H1 (cell line): ENCODE data around the gene XKR7. TPM values are rescaled to one million over a fixed set of nuclear protein-coding genes. Genes with fewer than 3 reads are reported as not detected.

Experiments used
- BRCA1 ChIP-seq: IDR thresholded peaks from 2 replicates; pipeline ENCODE4 v1.6.1; 2012; ENCODE audit warnings: low read depth, low read length, improper control_type of control experiment
- polyA plus RNA-seq, 7 experiments: library from polyadenylated mRNA; depleted of rRNA in 3 of 7; stranded (reverse) in 5 of 7; unstranded in 2 of 7; fragments of >200 nt in 5 of 7; fragments of 200-250 nt in 2 of 7; gene quantifications; 1 replicate in 5 of 7; 2 replicates in 1 of 7; 4 replicates in 1 of 7; pipeline versions ENCODE4 v1.2.1 to v1.2.3, GENCODE V29; 2011 to 2013; ENCODE audit warnings: missing spikeins in 2 of 7, mixed read lengths in 2 of 7
- total RNA-seq: library from RNA; stranded (reverse); fragmentation: NEBNext Ultra II Directional; extraction: Animal tissue kit (Norgen Biotek cat#: 25700); gene quantifications from 2 replicates; pipeline ENCODE4 v1.2.1, GENCODE V29; 2021

Gene XKR7
- total and polyA plus RNA-seq, 2 of the 8 experiments (the other 6 are each of a cell fraction or from before 2014, with no cell fraction given), result 1.8 to 2.4 TPM

DNA sequence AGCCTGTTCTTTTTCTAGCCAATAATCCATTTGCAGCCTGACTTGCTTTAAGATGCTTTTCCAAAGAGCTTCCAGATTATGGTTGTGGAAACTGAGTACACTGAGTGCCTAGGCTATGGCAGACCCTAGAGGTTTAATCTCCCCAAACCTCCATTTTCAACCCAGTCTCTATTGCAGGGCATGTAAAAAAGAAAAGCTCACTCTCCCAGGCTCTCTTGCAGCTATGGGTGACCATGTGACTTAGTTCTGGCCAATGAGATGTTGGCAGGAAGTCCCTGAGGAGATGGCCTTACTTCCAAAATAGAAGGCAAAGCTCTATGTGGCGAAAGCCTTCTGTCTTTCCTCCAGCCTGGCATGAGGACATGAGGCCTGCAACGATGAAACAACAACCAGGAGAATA is 19.9 kb upstream of the XKR7 start (continued):
- no peak for TF ChIP-seq BRCA1
